HL-60/S4 treated with phorbol 12-myristate 13-acetate at 8.2 ng/mL for 4 days and 3 days (cell line): ENCODE results near the gene HOPX.
"Not testable (repeated sequence)": the region's sequence is repeated elsewhere in the genome, so short reads cannot be mapped to it uniquely, and the experiment has no call there.

ENCODE experiments used
- in situ Hi-C: fragments of 300-500 bp; cut with MboI; formaldehyde crosslinking; loops from 2 replicates; pipeline ENCODE4 v1.15.0; 2022; ENCODE audit warnings: low sequenced_read_pairs

The HOPX gene

GRCh38 chr4:56655627-56656345 is 25.3 kb downstream of the HOPX start:
- in situ Hi-C loops, result no loop called here

- in situ Hi-C loops, result no loop called here
Observed at GRCh38 chr4:56655209-56655626, 25.9 kb downstream of the HOPX start.

GRCh38 chr4:56654238-56654632 is 26.9 kb downstream of the HOPX start:
- in situ Hi-C loops, result no loop called here

- in situ Hi-C loops, result no loop called here
Observed at GRCh38 chr4:56653461-56654237, 27.4 kb downstream of the HOPX start.

- in situ Hi-C loops, result no loop called here
Observed at GRCh38 chr4:56652196-56652595, 28.9 kb downstream of the HOPX start.

- in situ Hi-C loops, result no loop called here
Observed at GRCh38 chr4:56651056-56651350, 30.1 kb downstream of the HOPX start.

GRCh38 chr4:56650262-56651055 is 30.6 kb downstream of the HOPX start:
- in situ Hi-C loops, result no loop called here

- in situ Hi-C loops, result no loop called here
Observed at GRCh38 chr4:56649445-56650261, 31.4 kb downstream of the HOPX start.

GRCh38 chr4:56648824-56649151 is 32.3 kb downstream of the HOPX start:
- in situ Hi-C loops, result no loop called here

- in situ Hi-C loops, result no loop called here
Observed at GRCh38 chr4:56648021-56648823, 32.9 kb downstream of the HOPX start.

- in situ Hi-C loops, result no loop called here
Observed at GRCh38 chr4:56646341-56646740, 34.8 kb downstream of the HOPX start.

- in situ Hi-C loops, result no loop called here
Observed at GRCh38 chr4:56643596-56643995, 37.5 kb downstream of the HOPX start.

- in situ Hi-C loops, result no loop called here
Observed at GRCh38 chr4:56641494-56642051, 39.5 kb downstream of the HOPX start.

- in situ Hi-C loops, result no loop called here
Observed at GRCh38 chr4:56640621-56641493, 40.2 kb downstream of the HOPX start.

GRCh38 chr4:56637791-56638190 is 43.3 kb downstream of the HOPX start:
- in situ Hi-C loops, result no loop called here

GRCh38 chr4:56637154-56637553 is 43.9 kb downstream of the HOPX start:
- in situ Hi-C loops, result no loop called here

- in situ Hi-C loops, result not testable (repeated sequence)
Observed at GRCh38 chr4:56634954-56635353, 46.1 kb downstream of the HOPX start.

GRCh38 chr4:56633486-56633885 is 47.6 kb downstream of the HOPX start:
- in situ Hi-C loops, result no loop called here
